HG03460 (cell line): ENCODE data around the gene UCHL5.
"Not testable (repeated sequence)": the region's sequence is repeated elsewhere in the genome, so short reads cannot be mapped to it uniquely, and the experiment has no call there.

Experiments used
- ATAC-seq: cut with Tn5 transposase; IDR thresholded peaks from one replicate; pipeline ENCODE4 v1.9.1; 2021; ENCODE audit not compliant: unreplicated experiment

Gene UCHL5

GRCh38 chr1:193065954-193066353, 6.8 kb upstream of the UCHL5 start:
- ATAC-seq = no peak

- ATAC-seq = no peak
Observed at GRCh38 chr1:193062698-193063463, 3.7 kb upstream of the UCHL5 start.

GRCh38 chr1:193060938-193061337, 1.8 kb upstream of the UCHL5 start:
- ATAC-seq = no peak

GRCh38 chr1:193060406-193060805, 1.2 kb upstream of the UCHL5 start:
- ATAC-seq = no peak

GRCh38 chr1:193060115-193060403, 899 bp upstream of the UCHL5 start:
- no peak for ATAC-seq

GRCh38 chr1:193058529-193059281, 455 bp downstream of the UCHL5 start:
- peak; percentile 45 for ATAC-seq

- ATAC-seq = no peak
Observed at GRCh38 chr1:193054169-193054675, 4.9 kb downstream of the UCHL5 start.

GRCh38 chr1:193048913-193049312, 10.2 kb downstream of the UCHL5 start:
- not testable (repeated sequence) for ATAC-seq

GRCh38 chr1:193042766-193043691, 16.1 kb downstream of the UCHL5 start:
- ATAC-seq = no peak

- no peak for ATAC-seq
Observed at GRCh38 chr1:193040011-193040410, 19.1 kb downstream of the UCHL5 start.

GRCh38 chr1:193036337-193037047, 22.7 kb downstream of the UCHL5 start:
- no peak for ATAC-seq

- ATAC-seq = no peak
Observed at GRCh38 chr1:193033610-193034009, 25.6 kb downstream of the UCHL5 start.

GRCh38 chr1:193032643-193033427, 26.3 kb downstream of the UCHL5 start:
- ATAC-seq = not testable (repeated sequence)

- ATAC-seq = peak; percentile 68
Observed at GRCh38 chr1:193031431-193031830, 27.7 kb downstream of the UCHL5 start.

- ATAC-seq = no peak
Observed at GRCh38 chr1:193030280-193030679, 28.9 kb downstream of the UCHL5 start.

- ATAC-seq = no peak
Observed at GRCh38 chr1:193025218-193025617, 33.9 kb downstream of the UCHL5 start.

- peak; percentile 67 for ATAC-seq
Observed at GRCh38 chr1:193019442-193020026, 39.6 kb downstream of the UCHL5 start.

- ATAC-seq = no peak
Observed at GRCh38 chr1:193016788-193017187, 42.4 kb downstream of the UCHL5 start.

- no peak for ATAC-seq
Observed at GRCh38 chr1:193014400-193014799, 44.8 kb downstream of the UCHL5 start.
